GM18526 (cell line): ENCODE data around the gene TRIM63.

Source experiments
- POLR2A ChIP-seq: IDR thresholded peaks from 3 replicates; pipeline ENCODE4 v1.6.1; 2011; ENCODE audit not compliant: insufficient read length; ENCODE audit errors: extremely low read depth

The TRIM63 gene

DNA sequence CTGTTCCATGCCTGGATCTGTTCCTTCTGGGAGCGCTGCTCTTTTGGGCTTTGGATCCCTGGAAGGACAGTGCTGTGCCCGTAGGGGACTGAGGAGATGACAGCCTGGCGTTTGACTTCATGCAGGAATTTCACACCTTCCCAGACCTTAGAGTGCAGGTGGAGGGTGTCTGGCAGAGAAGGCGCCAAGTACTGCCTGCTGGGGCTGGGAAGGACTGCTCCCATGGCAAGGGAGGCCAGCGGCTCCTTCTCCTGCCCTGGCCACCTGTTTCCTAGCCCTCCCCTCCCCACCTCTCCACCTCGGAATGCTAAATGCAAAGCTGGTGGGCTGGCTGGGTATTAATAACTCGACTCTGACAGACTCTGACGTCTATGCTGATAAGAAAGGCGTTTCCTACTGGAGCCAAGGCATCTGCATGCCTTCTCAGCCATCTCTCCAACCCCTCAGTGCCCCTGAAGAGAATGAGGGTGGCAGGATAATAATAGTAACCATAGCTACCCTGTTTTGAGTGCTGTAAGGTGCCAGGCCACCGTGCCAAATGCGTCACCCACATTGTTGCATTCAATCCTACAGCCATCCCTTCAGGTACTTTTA lies 26.7 kb upstream of the TRIM63 start:
- TF ChIP-seq POLR2A: no peak

DNA sequence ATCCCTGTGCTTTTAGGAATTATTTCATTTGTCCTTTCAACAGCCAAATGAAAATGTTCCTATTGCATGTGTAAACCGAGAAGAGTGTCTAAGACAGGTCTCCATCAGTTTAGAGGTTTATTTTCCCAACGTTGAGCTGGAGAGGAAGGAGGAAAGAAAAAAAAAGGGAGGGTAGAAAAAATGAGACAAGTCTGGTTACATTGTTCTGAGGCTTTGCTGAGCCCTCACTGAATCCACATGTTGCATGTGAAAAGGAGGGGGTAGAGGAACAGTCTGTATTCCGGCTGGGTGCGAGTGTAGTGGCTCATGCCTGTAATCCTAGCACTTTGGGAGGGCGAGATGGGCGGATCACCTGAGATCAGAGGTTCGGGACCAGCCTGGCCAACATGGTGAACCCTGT lies 25.0 kb upstream of the TRIM63 start:
- no peak for TF ChIP-seq POLR2A

GRCh38 chr1:26090893-26091292 lies 23.5 kb upstream of the TRIM63 start:
- TF ChIP-seq POLR2A: no peak

DNA sequence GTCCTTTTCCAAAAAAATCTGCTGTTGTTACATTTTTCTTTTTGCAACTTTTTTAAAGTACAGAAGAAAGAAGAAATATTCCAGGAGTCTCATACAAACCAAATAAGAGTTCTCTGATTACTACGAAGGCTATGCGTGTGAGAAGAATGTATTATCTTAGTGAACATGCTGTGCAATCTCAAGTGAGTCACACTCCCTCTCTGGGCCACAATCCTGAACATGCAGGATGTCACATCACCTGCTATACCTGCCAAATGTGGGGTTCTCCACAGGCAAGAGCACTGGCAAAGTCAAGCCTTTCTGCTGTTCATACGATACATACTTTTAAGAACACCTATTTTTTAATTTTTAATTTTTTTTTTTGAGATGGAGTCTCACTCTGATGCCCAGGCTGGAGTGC lies 21.7 kb upstream of the TRIM63 start:
- no peak for TF ChIP-seq POLR2A

- TF ChIP-seq POLR2A: no peak
Measured at GRCh38 chr1:26084844-26085243, 17.4 kb upstream of the TRIM63 start.

DNA sequence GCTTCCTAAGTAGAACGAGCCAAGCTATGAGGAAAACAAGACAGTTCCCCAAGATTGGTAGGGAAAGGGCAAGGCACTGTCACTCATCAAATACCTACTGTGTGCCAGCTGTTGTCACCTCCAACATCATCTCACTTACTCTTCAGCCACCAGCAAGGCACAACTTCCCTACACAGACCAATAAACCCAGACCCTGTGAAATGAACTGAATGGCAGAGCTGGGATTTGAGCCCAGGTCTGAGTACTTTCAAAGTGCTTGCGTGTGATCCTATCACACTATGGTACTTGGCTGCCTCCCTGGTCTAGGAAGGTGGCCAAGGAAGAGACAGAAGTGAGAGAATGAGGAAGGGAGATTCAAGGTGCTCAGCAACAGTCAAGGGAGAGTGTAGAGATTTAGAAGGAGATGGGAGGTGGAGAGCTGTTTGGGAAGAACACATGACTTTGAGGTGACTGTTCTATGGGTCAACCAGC lies 16.7 kb upstream of the TRIM63 start:
- TF ChIP-seq POLR2A: no peak

DNA sequence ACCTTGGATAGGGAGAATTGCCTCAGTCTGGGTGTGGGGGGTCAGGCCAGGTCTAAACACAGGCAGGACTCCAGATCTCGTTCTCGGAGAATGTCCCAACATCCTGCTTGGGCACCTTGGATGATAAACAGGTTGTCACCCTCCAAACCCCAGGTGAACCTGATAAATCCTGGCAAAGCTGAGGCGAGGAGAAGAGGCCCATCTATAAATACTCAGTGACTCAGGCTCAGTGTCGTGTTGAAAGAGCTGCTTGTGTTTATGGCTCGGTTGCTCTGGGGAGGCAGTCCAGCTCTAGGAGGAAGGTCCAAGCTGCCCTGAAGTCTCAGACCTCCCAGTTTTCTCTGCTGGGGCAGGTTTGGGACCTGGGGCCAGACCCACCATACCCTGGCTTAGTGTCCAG lies 15.8 kb upstream of the TRIM63 start:
- no peak for TF ChIP-seq POLR2A

GRCh38 chr1:26082020-26082350 lies 14.6 kb upstream of the TRIM63 start:
- TF ChIP-seq POLR2A: no peak

GRCh38 chr1:26081267-26082019 lies 14.0 kb upstream of the TRIM63 start:
- TF ChIP-seq POLR2A: no peak

DNA sequence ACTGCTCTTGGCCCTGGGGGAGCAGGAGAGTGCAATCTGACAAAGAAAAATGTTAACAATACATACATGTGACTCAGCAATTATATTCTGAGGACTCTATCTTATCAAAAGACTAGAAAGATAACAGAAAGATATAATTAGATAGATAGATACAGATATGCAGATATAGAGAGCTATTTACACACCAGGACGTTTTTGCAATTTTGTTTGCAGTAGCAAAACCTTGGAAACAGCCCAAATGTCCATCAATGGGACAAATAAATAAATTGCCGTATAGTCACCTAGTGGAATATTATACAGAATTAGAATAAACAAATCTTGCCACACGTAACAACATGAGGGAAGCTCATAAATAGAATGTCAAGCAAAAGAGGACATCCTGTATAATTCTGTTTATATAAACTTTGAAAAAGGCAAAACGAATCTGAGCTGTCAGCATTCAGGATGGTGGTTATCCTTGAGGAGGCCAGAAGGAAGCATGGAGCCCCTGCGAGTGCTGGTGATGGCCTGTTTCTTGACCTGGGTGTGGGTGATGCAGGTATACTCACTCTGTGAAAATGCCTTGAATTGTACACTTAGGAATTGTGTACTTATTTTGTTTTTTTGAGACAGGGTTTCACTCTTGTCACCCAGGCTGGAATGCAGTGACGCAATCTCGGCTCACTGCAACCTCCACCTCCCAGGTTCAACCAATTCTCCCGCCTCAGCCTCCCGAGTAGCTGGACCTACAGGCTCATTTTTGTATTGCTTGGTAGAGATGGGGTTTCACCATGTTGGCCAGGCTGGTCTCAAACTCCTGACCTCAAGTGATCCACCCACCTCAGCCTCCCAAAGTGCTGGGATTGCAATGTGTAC lies 12.8 kb upstream of the TRIM63 start:
- TF ChIP-seq POLR2A: no peak

DNA sequence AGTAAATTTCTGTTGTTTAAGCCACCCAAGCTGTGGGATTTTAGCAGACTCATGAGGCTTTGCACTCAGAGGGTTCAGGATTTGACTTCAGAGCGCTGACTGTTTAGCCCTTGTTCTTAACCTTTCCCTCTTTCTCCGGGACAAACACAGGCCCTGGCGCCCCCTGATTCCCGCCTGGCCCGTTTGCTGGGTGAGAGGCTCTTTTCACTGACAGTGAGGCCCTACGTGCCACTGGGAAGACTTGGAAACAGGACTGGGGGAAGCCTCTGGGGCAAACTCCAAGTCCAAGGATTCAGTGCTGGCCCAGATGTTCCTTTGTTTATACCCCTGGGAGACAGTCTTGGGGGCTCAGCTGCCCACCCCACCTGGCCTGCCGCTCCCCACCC lies 11.7 kb upstream of the TRIM63 start:
- no peak for TF ChIP-seq POLR2A

GRCh38 chr1:26078286-26079177 lies 11.1 kb upstream of the TRIM63 start:
- TF ChIP-seq POLR2A: no peak

DNA sequence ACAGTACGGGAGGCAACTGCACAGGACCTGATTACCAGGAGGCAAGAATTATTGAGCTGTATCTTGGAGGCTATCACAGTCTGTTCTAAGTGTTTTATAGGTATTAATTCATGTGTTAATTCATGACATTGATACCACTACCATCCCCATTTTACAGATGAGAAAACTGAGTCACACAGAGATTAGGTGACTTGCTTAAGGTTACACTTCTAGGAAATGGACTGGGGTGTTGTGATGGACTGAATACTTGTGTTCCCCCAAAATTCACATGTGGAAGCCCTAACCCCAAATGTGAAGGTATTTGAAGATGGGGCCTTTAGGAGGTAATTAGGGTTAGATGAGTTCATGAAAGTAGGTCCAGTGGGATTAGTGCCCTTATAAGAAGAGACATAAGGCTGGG lies 10.1 kb upstream of the TRIM63 start:
- TF ChIP-seq POLR2A: no peak

GRCh38 chr1:26075421-26076144 lies 8.2 kb upstream of the TRIM63 start:
- no peak for TF ChIP-seq POLR2A
